ENCODE results near the gene FPR1.

The FPR1 gene

DNA sequence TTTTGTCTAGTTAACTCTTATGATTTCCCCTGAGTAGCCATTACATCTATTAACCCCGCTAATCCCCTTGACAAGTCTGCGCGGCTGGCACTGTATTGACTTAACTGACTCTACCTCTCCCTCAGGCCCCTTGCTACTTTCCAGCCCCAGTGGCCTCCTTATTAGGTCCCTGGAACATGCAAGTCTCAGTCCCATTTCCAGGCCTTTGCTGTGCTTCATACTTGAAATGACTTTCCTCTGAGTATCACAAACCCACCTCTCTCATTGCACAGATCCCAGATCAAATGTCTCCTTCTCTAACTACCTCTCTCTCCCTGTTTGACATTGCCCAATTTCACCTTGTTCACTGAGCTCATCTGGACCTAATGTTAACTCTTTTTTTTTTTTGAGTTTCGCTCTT, 45.4 kb downstream of the FPR1 start:
- no peak for DNase-seq (ENCODE audit: low read depth, low spot score)

DNA sequence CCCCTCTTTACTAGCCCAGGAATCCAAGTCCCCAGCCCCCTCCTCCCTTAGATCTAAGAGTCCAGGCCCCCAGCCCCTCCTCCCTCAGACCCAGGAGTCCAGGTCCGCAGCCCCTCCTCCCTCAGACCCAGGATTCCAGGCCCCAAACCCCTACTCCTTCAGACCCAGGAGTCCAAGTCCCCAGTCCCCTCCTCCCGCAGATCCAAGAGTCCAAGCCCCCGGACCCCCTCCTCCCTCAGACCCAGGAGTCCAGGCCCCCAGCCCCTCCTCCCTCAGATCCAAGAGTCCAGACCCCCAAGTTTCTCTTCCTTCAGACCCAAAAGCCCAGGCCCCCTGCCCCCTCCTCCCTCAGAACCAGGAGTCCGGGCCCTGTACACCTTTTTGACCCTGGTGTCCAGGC, 47.1 kb downstream of the FPR1 start:
- no peak for DNase-seq (ENCODE audit: low read depth, low spot score)

DNA sequence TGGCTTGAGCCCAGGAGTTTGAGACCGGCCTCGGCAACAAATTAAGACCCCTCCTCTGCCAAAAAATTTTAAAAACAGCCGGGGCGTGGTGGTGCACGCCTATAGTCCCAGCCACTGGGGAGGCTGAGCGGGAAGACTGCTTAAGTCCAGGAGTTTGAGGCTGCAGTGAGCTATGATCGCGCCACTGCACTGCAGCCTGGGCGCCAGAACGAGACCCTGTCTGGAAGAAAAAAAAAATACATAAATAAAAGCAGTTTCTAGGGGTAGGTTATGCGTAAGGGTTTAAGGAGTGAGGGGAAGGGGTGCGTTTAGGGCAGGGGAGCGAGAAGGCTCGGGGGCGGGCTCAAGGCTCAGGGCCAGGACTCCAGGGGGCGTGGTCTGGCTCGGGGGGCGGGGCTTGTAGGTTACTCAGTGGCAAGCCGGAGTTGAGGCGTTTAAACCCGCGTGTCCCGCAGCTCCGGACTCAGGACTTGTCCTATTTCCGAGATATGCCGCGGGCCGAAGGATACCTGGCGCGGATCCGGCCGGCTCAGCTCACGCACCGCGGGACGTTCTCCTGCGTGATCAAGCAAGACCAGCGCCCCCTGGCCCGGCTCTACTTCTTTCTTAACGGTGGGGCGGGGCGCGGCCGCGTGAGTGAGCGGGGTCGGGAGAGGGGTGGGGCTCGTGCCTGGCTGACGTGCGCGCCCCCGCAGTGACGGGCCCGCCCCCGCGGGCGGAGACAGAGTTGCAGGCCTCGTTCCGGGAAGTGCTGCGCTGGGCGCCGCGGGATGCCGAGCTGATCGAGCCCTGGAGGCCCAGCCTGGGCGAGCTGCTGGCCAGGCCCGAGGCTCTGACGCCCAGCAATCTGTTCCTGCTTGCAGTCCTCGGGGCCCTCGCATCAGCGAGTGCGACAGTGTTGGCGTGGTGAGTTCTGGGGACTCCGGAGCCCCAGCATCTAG, 47.8 kb downstream of the FPR1 start:
- DNase-seq (ENCODE audit: low read depth, low spot score): peak; percentile 97

DNA sequence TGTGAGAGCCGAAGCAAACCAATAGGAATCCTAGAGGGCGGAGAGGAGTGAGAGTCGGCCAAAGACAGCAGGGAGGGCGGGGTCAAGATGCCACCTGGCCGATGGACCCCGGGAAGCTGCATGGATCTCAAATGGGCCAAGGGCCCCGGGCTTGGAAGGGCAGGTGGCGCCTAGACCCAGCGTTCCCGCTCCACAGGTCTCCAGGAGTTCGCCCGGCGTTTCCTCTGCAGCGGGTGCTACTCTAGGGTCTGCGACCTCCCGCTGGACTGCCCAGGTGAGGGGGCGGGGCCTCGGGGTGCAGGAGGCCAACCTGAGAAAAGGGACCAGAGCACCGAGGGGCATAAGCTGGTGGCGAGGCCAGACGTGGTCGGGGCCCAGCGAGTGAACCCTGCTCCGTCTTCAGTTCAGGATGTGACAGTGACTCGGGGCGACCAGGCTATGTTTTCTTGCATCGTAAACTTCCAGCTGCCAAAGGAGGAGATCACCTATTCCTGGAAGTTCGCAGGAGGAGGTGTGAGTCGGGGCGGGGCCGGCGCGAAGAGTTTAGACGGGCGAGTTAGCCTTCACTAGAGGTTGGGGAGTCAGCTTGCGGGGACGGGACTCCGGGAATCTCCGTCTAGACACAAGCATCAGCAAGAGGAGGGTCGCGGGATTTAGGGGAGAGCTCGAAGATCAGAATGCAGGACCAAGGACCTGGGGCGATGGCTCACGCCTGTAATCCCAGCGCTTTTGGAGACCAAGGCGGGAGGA, 48.7 kb downstream of the FPR1 start:
- DNase-seq (ENCODE audit: low read depth, low spot score): peak; percentile 81

DNA sequence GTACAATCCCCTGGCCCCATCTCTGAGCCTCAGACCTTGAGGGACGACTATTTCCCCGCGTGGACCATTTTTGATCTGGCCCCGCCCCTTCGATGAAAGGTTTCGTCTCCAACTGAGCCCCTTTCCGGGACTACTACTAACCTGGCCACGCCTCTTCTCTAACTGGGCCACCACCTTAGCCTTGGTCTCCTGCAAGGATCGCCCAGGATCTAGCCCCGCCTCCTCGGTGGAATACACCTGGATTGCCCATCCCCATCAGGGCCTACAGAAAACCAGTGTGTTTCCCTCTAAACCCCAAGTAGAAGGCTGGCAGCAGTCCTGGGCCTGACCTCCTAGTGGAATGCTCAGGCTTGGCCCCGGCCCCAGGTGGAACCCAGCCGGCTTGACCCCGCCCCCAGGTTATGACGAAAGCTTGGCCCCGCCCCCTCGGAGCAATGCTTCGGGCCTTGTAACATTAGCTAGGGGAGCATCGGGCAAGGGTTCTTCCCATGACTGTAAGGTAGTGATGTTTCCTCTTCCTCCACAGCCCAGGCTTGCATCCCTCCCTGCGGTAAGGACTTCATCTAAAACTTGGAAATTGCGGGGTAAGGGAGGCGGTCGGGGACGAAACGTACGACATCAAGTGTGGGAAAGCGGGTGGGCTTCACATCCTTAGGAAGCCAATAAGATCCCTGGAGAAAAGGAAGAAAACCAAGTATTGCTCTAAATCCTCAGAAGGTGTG, 49.4 kb downstream of the FPR1 start:
- DNase-seq (ENCODE audit: low read depth, low spot score): peak; percentile 87

DNA sequence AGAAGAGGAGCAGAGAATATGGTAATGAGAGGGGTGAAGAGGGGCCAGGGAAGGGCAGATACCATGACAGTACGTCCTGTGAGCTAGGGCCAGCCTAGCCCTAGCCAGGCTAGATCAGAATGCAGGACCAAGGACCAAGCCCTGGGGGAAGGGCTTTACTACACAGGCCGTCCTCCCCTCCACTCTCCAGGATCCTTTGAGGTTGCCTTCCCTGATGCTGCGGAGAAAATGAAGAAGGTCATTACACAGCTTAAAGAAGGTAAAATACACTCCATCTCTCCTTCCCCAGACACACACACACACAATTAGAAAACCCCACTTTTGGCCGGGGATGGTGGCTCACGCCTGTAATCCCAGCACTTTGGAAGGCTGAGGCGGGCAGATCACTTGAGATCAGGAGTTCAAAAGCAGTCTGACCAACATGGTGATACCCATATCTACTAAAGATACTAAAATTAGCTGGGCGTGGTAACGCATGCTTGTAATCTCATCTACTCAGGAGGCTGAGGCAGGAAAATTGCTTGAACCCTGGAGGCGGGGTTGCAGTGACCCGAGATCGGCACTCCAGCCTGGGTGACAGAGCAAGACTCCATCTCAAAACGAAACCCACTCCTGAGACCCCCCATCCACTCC, 50.1 kb downstream of the FPR1 start:
- no peak for DNase-seq (ENCODE audit: low read depth, low spot score)

DNA sequence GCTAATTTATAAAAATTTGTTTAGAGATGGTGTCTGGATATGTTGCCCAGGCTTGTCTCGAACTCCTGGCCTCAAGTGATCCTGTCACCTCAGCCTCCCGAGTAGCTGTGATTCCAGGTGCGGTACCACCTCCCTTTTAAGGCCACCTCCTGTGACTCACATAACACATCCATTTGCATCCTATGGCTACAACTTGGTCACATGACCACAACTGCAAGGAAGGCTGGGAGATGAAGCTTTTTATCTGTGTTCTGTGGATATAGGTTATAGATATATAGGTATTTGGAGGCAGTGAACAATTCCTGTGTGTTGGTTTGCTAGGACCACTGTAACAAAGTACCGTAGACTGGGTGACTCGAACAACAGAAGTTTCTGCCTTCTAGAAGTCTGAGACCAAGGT, 52.5 kb downstream of the FPR1 start:
- DNase-seq (ENCODE audit: low read depth, low spot score): no peak

DNA sequence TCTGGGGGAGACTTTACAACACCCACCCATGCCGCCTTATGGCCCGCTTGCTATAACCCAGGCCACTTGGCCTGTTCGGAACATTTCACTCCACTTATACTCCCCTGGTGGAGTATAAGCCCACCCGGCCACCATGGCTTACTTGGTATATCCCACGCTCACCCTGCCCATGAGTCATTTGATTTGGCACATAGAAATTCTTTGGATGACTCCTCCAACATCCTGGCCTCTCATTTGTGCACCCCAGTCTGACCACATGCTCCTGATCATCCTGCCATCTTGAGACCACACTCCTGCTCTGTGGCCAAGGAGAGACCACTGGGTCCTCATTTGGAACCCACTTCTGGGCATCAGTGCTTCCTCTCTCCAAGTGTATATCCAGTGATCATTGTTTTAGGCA, 53.4 kb downstream of the FPR1 start:
- no peak for DNase-seq (ENCODE audit: low read depth, low spot score)

DNA sequence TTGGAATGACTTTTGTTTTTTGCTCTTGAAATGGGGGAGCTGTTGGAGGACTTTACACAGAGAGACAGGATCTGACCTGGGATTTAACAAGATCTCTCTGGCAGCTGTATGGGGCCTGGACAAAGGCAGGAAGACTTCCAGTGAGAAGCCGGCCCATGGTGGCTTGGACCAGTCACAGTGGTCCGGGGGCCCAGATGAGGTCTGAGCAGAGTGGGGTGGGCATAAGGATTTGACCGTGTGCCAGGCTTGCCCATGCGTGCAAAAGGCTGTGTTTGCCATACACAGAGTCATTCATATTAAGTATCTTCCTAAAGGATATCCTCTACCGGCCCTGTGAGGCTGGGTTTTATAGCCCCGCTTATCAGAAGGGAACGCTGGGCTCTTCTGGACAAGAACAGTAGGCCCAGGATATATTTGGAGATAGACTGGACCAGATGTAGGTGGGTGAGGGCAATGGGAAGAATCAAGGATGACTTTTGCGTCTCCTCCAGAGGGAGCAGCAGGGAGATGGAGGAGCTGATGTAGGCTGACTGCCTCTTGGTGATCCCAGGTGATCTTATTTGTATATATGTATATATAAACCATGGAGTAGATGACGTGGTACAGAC, 54.4 kb downstream of the FPR1 start:
- DNase-seq (ENCODE audit: low read depth, low spot score): no peak

DNA sequence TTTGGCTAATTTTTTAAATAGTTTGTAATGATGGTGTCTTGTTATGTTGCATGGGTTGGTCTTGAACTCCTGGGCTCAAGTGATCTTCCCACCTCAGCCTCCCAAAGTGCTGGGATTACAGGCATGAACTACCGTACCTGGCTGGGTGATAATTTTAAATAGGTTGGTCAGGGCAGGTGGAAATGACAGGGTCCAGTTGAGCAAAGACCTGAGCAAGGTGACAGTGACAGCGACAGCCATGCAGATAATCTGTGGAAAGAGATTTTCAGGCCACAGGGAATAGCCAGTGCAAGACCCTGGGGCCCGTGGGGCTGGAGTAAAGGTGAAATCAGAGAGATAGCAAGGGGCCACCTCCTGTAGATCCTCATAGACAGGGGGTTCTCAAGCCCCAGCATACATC, 55.1 kb downstream of the FPR1 start:
- no peak for DNase-seq (ENCODE audit: low read depth, low spot score)

Measured in ELF-1 (cell line).